Liver (tissue), 3 donors: ENCODE measurements around the gene CENPA.

Experiments used
- FOXA1 ChIP-seq: IDR thresholded peaks from 2 replicates; pipeline ENCODE4 v1.6.1; 2016; ENCODE audit warnings: antibody characterized with exemption
- FOXA2 ChIP-seq: IDR thresholded peaks from 2 replicates; pipeline ENCODE4 v1.6.1; 2016; ENCODE audit warnings: antibody characterized with exemption
- GABPA ChIP-seq, 2 donors: IDR thresholded peaks in 1 of 2; conservative IDR thresholded peaks in 1 of 2; 2 replicates each; pipeline ENCODE4 v1.6.1; 2016; ENCODE audit warnings: antibody characterized with exemption in 2 of 2, mild to moderate bottlenecking in 1 of 2, moderate library complexity in 1 of 2
- HNF4A ChIP-seq, 2 donors: conservative IDR thresholded peaks; 2 replicates each; pipeline ENCODE4 v1.6.1; 2016; ENCODE audit warnings: antibody characterized with exemption in 2 of 2, mild to moderate bottlenecking in 2 of 2
- NR2F2 ChIP-seq: IDR thresholded peaks from 2 replicates; pipeline ENCODE4 v1.6.1; 2016; ENCODE audit warnings: antibody characterized with exemption
- RAD21 ChIP-seq, 2 donors: IDR thresholded peaks; 2 replicates each; pipeline ENCODE4 v1.6.1; 2016; ENCODE audit warnings: antibody characterized with exemption in 2 of 2, mild to moderate bottlenecking in 2 of 2
- SP1 ChIP-seq: IDR thresholded peaks from 2 replicates; pipeline ENCODE4 v1.6.1; 2018; ENCODE audit warnings: antibody characterized with exemption, mild to moderate bottlenecking
- YY1 ChIP-seq: IDR thresholded peaks from 2 replicates; pipeline ENCODE4 v1.6.1; 2016; ENCODE audit warnings: antibody characterized with exemption, mild to moderate bottlenecking
- TF ChIP-seq, protein P1 (sequence below): fragments of 150-350 bp; IDR thresholded peaks from 2 replicates; pipeline ENCODE4 v1.5.1; 2017; ENCODE audit warnings: improper control_type of control experiment, low read depth, low read length; ENCODE audit not compliant: missing input control
- TF ChIP-seq, protein P2 (sequence below): IDR thresholded peaks from 2 replicates; pipeline ENCODE4 v1.6.1; 2016; ENCODE audit warnings: antibody characterized with exemption
- TF ChIP-seq, protein P3 (sequence below): IDR thresholded peaks from 2 replicates; pipeline ENCODE4 v1.6.1; 2016; ENCODE audit warnings: antibody characterized with exemption, mild to moderate bottlenecking
- TF ChIP-seq, protein P4 (sequence below): IDR thresholded peaks from 2 replicates; pipeline ENCODE4 v1.6.1; 2016; ENCODE audit warnings: antibody characterized with exemption
- TF ChIP-seq, protein P5 (sequence below): IDR thresholded peaks from 2 replicates; pipeline ENCODE4 v1.6.1; 2016; ENCODE audit warnings: antibody characterized with exemption
- donor health status: healthy.
- donor health status: healthy.

DNA sequence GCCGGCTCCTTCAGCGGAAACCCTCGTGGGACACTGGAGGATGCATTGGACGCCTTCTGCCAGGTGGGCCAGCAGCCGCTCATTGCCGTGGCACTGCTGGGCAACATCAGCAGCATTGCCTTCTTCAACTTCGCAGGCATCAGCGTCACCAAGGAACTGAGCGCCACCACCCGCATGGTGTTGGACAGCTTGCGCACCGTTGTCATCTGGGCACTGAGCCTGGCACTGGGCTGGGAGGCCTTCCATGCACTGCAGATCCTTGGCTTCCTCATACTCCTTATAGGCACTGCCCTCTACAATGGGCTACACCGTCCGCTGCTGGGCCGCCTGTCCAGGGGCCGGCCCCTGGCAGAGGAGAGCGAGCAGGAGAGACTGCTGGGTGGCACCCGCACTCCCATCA is 7.8 kb upstream of the CENPA start:
- TF ChIP-seq HNF4A (conservative IDR thresholded peaks at IDR 0.05) (no peak), FOXA2 (no peak), RAD21 (IDR thresholded peaks at IDR 0.05) (no peak), FOXA1 (no peak), NR2F2 (no peak), SP1 (no peak), GABPA (IDR thresholded peaks at IDR 0.05 in 1 of 2, conservative IDR thresholded peaks at IDR 0.05 in 1 of 2) (no peak), YY1 (no peak)
- TF ChIP-seq, protein P1, sequence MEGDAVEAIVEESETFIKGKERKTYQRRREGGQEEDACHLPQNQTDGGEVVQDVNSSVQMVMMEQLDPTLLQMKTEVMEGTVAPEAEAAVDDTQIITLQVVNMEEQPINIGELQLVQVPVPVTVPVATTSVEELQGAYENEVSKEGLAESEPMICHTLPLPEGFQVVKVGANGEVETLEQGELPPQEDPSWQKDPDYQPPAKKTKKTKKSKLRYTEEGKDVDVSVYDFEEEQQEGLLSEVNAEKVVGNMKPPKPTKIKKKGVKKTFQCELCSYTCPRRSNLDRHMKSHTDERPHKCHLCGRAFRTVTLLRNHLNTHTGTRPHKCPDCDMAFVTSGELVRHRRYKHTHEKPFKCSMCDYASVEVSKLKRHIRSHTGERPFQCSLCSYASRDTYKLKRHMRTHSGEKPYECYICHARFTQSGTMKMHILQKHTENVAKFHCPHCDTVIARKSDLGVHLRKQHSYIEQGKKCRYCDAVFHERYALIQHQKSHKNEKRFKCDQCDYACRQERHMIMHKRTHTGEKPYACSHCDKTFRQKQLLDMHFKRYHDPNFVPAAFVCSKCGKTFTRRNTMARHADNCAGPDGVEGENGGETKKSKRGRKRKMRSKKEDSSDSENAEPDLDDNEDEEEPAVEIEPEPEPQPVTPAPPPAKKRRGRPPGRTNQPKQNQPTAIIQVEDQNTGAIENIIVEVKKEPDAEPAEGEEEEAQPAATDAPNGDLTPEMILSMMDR = no peak
- TF ChIP-seq, protein P2, sequence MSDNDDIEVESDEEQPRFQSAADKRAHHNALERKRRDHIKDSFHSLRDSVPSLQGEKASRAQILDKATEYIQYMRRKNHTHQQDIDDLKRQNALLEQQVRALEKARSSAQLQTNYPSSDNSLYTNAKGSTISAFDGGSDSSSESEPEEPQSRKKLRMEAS = no peak
- TF ChIP-seq, protein P3, sequence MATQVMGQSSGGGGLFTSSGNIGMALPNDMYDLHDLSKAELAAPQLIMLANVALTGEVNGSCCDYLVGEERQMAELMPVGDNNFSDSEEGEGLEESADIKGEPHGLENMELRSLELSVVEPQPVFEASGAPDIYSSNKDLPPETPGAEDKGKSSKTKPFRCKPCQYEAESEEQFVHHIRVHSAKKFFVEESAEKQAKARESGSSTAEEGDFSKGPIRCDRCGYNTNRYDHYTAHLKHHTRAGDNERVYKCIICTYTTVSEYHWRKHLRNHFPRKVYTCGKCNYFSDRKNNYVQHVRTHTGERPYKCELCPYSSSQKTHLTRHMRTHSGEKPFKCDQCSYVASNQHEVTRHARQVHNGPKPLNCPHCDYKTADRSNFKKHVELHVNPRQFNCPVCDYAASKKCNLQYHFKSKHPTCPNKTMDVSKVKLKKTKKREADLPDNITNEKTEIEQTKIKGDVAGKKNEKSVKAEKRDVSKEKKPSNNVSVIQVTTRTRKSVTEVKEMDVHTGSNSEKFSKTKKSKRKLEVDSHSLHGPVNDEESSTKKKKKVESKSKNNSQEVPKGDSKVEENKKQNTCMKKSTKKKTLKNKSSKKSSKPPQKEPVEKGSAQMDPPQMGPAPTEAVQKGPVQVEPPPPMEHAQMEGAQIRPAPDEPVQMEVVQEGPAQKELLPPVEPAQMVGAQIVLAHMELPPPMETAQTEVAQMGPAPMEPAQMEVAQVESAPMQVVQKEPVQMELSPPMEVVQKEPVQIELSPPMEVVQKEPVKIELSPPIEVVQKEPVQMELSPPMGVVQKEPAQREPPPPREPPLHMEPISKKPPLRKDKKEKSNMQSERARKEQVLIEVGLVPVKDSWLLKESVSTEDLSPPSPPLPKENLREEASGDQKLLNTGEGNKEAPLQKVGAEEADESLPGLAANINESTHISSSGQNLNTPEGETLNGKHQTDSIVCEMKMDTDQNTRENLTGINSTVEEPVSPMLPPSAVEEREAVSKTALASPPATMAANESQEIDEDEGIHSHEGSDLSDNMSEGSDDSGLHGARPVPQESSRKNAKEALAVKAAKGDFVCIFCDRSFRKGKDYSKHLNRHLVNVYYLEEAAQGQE = no peak
- TF ChIP-seq, protein P4, sequence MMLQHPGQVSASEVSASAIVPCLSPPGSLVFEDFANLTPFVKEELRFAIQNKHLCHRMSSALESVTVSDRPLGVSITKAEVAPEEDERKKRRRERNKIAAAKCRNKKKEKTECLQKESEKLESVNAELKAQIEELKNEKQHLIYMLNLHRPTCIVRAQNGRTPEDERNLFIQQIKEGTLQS = no peak
- TF ChIP-seq, protein P5, sequence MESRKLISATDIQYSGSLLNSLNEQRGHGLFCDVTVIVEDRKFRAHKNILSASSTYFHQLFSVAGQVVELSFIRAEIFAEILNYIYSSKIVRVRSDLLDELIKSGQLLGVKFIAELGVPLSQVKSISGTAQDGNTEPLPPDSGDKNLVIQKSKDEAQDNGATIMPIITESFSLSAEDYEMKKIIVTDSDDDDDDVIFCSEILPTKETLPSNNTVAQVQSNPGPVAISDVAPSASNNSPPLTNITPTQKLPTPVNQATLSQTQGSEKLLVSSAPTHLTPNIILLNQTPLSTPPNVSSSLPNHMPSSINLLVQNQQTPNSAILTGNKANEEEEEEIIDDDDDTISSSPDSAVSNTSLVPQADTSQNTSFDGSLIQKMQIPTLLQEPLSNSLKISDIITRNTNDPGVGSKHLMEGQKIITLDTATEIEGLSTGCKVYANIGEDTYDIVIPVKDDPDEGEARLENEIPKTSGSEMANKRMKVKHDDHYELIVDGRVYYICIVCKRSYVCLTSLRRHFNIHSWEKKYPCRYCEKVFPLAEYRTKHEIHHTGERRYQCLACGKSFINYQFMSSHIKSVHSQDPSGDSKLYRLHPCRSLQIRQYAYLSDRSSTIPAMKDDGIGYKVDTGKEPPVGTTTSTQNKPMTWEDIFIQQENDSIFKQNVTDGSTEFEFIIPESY = no peak
